H1 (cell line): ENCODE measurements around the gene SCNM1.

Experiments used
- BCL11A ChIP-seq, 2 experiments: IDR thresholded peaks; one replicate each; pipeline ENCODE4 v1.6.1; 2011; ENCODE audit warnings: low read depth in 2 of 2, low read length in 2 of 2, mild to moderate bottlenecking in 2 of 2
- BRCA1 ChIP-seq: IDR thresholded peaks from 2 replicates; pipeline ENCODE4 v1.6.1; 2012; ENCODE audit warnings: low read depth, low read length, improper control_type of control experiment
- CHD1 ChIP-seq: IDR thresholded peaks from 2 replicates; pipeline ENCODE4 v1.6.1; 2012; ENCODE audit warnings: low read depth, low read length, improper control_type of control experiment
- CTCF ChIP-seq, 3 experiments: IDR thresholded peaks; 1 replicate in 2 of 3; 2 replicates in 1 of 3; pipeline versions ENCODE4 v1.5.1 to v1.6.1; 2011; ENCODE audit warnings: low read length in 3 of 3, mild to moderate bottlenecking in 3 of 3, inconsistent platforms in 2 of 3, low read depth in 1 of 3, moderate library complexity in 1 of 3; ENCODE audit not compliant: insufficient read depth in 1 of 3; ENCODE audit errors: control extremely low read depth in 1 of 3
- EP300 ChIP-seq, 2 experiments: IDR thresholded peaks; 1 replicate in 1 of 2; 2 replicates in 1 of 2; pipeline ENCODE4 v1.6.1; 2011 to 2012; ENCODE audit warnings: low read depth in 2 of 2, low read length in 2 of 2, mild to moderate bottlenecking in 2 of 2, borderline replicate concordance in 1 of 2, inconsistent platforms in 1 of 2, moderate library complexity in 1 of 2
- EZH2 ChIP-seq: fragments of 200-600 bp; sonication (generic); IDR thresholded peaks from 2 replicates; pipeline ENCODE4 v1.7.1; 2012; ENCODE audit warnings: low read depth, mild to moderate bottlenecking, moderate library complexity, low read length, inconsistent platforms; ENCODE audit not compliant: severe bottlenecking
- POLR2AphosphoS5 ChIP-seq: IDR thresholded peaks from 2 replicates; pipeline ENCODE4 v1.6.1; 2011; ENCODE audit warnings: low read depth, low read length
- RAD21 ChIP-seq, 2 experiments: IDR thresholded peaks in 1 of 2; conservative IDR thresholded peaks in 1 of 2; 2 replicates each; pipeline ENCODE4 v1.6.1; 2011; ENCODE audit warnings: low read depth in 2 of 2, low read length in 2 of 2, improper control_type of control experiment in 1 of 2, inconsistent platforms in 1 of 2, mild to moderate bottlenecking in 1 of 2, moderate library complexity in 1 of 2
- SIX5 ChIP-seq: IDR thresholded peaks from 2 replicates; pipeline ENCODE4 v1.6.1; 2011; ENCODE audit warnings: mild to moderate bottlenecking, low read depth, low read length
- SP2 ChIP-seq: IDR thresholded peaks from 2 replicates; pipeline ENCODE4 v1.6.1; 2012; ENCODE audit warnings: mild to moderate bottlenecking, low read length, inconsistent platforms
- TCF12 ChIP-seq: IDR thresholded peaks from 2 replicates; pipeline ENCODE4 v1.6.1; 2011; ENCODE audit warnings: low read depth, mild to moderate bottlenecking, low read length
- ZNF274 ChIP-seq: IDR thresholded peaks from 2 replicates; pipeline ENCODE4 v1.7.0; 2012; ENCODE audit warnings: low read length, borderline replicate concordance; ENCODE audit errors: extremely low read depth
- TF ChIP-seq, protein P1 (sequence below): IDR thresholded peaks from 2 replicates; pipeline ENCODE4 v1.6.1; 2011; ENCODE audit warnings: low read length, improper control_type of control experiment

DNA sequence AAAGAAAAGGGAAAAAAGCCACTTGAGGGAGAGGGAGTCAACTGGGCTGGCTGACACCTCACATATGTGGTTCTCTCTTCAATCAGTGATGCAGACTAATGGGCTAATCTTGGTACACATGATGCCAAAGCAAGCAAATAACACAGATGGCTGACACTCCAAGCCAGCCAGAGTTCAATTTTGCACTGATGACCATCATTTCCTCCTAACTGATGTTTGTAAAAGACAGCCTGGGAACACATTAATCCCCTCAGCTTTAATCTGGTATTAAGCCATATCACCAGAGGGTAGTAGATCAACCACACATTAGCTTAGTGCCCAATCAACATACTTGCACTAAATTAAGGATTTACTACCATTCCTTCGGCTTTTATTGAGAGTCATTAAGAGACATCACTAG lies 21.3 kb downstream of the SCNM1 start:
- TF ChIP-seq, protein P1, sequence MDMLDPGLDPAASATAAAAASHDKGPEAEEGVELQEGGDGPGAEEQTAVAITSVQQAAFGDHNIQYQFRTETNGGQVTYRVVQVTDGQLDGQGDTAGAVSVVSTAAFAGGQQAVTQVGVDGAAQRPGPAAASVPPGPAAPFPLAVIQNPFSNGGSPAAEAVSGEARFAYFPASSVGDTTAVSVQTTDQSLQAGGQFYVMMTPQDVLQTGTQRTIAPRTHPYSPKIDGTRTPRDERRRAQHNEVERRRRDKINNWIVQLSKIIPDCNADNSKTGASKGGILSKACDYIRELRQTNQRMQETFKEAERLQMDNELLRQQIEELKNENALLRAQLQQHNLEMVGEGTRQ, result no peak
- TF ChIP-seq TCF12 (no peak), POLR2AphosphoS5 (no peak), EZH2 (no peak), RAD21 (IDR thresholded peaks at IDR 0.05 in 1 of 2, conservative IDR thresholded peaks at IDR 0.05 in 1 of 2; ENCODE audit: low read depth in 2 of 2, low read length in 2 of 2) (no peak), CTCF (IDR thresholded peaks at IDR 0.05; ENCODE audit: control extremely low read depth in 1 of 3, insufficient read depth in 1 of 3, low read depth in 1 of 3, low read length in 3 of 3) (no peak), SIX5 (no peak), ZNF274 (no peak), EP300 (IDR thresholded peaks at IDR 0.05; ENCODE audit: borderline replicate concordance in 1 of 2, low read depth in 2 of 2, low read length in 2 of 2) (no peak), CHD1 (no peak), BCL11A (IDR thresholded peaks at IDR 0.05; ENCODE audit: low read depth in 2 of 2, low read length in 2 of 2) (no peak), SP2 (no peak), BRCA1 (no peak)
